NOMO-1 treated with dmso at 0.1 percent for 144 hours (cell line): ENCODE data around the gene PID1.

ENCODE experiments used
- DNase-seq: peaks from one replicate; lab custom pipeline; 2025; ENCODE audit not compliant: unreplicated experiment; lab: John Stamatoyannopoulos, UW

PID1 gene

GRCh38 chr2:229261599-229261998 is 9.5 kb downstream of the PID1 start:
- DNase-seq: no peak

- DNase-seq: no peak
These were observed 10.0 kb downstream of the PID1 start for GRCh38 chr2:229261076-229261475.

DNA sequence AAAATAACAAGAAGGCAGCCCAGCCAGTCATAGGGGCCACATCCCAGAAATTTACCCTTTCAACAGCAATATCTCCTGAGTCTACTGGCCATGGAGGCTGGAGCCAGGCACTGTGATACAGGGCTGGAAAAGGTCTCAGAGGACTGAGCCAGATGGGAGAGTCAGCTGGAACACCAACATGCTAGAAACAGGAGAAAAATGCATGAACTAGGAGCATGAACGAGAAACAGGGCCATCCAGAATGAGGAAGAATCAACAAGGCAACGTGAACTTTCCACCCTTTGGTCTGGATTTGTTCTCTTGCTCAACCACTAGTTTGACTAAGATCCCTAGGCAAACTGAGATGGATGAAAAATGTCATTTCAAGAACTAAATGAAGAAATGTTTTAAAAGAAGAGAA is 13.1 kb downstream of the PID1 start:
- no peak for DNase-seq

GRCh38 chr2:229256376-229256775 is 14.7 kb downstream of the PID1 start:
- no peak for DNase-seq

DNA sequence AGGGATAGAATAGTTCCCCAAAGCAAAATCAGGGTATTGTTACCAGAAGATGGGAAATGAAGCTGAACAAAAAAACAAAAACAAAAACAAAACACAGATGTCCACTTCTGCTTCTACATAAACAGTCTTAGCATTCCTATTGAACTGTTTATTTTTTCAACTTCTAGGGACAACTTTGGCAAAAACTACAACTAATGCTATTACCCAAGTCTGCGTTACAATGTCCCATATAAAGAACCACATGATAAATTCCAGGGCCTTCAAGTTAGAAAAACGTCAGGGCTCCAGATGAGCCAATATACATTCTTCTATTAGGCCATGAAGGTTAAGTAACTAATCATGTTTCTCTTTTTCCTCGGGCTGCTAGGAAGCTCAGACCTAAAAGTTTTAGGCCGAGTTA is 16.9 kb downstream of the PID1 start:
- no peak for DNase-seq

GRCh38 chr2:229252996-229253395 is 18.1 kb downstream of the PID1 start:
- DNase-seq: no peak

- DNase-seq: no peak
These were observed 18.8 kb downstream of the PID1 start for GRCh38 chr2:229252280-229252679.

DNA sequence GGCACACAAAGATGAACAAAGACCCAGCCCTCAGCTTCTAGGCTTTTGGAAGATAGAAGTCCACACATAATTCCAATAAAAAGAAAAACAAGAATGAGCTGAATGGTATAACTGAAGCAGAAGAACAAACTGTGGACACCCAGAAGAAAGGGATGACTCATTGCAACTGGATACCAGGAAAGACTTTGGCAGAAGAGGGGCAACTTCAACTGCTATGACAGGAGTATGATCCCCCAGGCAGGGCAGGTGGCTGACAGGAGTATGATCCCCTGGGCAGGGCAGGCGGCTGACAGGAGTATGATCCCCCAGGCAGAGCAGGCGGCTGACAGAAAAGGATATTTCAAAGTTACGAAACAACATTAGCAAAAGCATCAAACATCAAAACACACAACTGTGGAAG is 21.6 kb downstream of the PID1 start:
- no peak for DNase-seq

- DNase-seq: no peak
These were observed 24.8 kb downstream of the PID1 start for GRCh38 chr2:229246334-229246733.

DNA sequence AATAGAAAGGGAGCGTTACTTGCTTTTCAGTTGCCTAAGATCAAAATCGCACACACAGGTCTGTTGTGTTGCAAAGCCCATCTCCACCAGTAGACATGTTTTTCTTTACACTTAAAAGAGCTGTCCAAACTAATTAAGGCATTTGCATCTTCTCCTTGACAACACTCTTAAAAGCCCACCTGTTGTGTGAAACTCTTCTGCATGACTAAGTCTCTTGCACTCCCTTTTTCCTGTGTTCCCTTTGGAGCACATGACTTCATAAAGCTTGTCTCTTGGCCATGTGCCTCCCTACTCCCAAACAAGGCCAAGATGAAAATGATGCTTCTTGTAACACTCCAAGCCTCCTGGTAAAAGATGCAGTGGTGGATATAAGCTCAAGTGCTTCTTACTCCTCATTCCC is 26.1 kb downstream of the PID1 start:
- DNase-seq: no peak

- DNase-seq: no peak
These were observed 27.1 kb downstream of the PID1 start for GRCh38 chr2:229243890-229244560.

DNA sequence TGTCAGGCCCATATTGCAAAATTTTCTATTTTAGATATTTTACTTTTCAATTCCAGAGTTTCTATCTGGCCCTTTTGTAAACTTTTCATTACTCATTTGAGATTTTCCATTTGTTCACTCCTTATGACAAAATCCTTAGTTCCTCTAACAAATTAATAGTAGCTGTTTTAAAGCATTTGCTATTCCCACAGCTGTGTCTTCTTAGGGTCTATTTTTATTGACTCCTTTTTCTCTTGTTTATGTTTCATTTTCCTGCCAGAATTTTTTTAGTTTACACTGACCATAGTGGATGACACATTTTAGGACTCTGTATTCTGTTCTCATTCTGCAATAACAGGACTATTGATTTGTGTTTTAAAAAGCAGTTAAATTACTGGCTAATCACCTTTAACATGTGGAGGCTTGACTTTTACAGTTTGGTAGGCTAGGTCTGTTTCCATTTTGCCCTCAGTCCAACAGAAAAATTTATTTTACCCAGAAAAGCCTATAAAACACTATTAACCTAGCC is 30.0 kb downstream of the PID1 start:
- DNase-seq: no peak

GRCh38 chr2:229239021-229239420 is 32.1 kb downstream of the PID1 start:
- no peak for DNase-seq

DNA sequence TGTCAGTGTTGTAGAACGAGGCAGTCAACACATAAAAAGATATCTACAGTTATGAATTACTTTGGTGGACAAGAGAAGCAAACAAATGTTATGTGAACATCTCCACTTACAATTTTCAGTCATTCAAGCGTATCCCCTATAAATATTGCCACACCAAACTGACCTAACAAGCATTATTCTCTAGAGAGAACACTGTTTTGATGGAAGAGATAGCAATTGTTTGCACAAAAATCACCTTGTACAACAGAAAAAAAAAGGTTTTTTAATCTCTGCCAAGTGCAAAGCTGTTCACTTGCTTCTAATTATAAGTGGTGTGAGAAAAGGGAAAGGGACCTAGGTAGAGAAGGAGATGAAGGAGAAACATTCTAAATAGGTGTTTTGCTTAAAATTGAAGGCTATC is 33.8 kb downstream of the PID1 start:
- no peak for DNase-seq

GRCh38 chr2:229235131-229235914 is 35.8 kb downstream of the PID1 start:
- no peak for DNase-seq

DNA sequence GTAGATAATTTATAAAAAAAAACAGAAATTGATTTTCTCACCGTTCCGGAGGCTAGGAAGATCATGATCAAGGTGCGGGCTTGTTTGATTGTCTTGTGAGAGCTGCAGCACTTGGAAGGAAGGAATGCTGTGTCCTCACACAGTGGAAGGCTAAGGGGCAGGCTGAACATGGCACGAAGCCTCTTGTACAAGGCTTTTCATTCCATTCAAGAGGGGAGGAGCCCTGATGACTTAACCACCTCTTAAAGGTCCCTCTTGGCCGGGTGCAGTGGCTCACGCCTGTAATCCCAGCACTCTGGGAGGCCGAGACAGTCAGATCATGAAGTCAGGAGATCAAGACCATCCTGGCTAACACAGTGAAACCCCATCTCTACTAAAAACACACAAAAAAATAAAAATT is 39.2 kb downstream of the PID1 start:
- no peak for DNase-seq

GRCh38 chr2:229231328-229231868 is 39.7 kb downstream of the PID1 start:
- no peak for DNase-seq

DNA sequence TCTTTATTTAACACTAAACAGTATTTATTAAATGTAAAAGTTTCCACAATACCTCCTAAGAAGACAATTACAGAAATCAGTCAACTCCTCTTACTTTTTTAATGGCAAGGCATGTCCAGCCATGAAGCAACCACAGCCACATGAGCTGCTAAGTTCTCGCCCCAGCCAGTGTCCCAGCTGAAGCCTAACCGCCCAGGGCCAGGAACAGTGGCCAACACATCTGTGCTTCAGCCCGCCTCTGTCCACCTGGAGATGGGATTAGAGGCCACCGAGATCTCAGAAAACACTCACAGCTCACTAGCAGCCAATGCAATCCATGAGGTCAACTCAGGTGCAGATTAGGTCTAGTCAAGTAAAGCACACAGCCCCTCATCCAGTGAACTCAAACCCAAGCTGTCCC is 40.2 kb downstream of the PID1 start:
- no peak for DNase-seq

DNA sequence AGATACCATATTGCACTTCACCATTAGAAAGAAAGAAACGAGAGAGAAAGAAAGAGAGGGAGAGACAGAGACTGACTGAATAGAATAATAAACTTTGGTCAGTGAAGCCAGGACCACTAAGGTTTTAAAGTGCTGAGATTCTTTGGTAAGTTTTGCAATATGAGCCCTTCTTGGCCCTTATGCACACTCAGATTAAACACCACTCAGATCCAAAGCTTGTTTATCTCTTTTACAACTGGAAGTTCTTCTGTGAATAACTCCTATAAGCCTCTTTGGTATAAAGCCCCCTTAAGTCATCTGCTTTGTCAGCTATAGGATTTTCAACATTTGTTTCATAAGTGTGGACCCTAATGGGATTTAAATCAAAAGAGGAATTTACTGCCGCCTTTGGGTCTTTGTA is 40.8 kb downstream of the PID1 start:
- DNase-seq: no peak

GRCh38 chr2:229226382-229226781 is 44.7 kb downstream of the PID1 start:
- DNase-seq: no peak

DNA sequence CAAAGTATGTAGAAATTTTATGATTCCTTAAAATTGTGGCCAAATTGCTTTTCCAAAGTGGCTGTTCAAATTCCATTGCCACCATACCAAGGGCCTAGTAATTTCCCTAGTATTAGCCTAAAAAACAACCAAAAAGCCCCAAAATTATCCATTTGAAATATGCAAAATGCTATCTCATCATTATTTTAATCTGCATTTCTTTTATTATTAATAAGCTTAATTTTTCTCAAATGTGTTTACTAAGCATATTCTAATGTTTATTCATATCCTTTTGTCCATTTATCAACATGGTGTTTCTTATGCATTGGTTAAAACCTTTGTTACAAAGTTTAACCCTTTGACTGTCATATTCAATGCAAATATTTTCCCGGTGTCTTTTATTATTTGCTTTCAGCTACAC is 48.0 kb downstream of the PID1 start:
- no peak for DNase-seq

DNA sequence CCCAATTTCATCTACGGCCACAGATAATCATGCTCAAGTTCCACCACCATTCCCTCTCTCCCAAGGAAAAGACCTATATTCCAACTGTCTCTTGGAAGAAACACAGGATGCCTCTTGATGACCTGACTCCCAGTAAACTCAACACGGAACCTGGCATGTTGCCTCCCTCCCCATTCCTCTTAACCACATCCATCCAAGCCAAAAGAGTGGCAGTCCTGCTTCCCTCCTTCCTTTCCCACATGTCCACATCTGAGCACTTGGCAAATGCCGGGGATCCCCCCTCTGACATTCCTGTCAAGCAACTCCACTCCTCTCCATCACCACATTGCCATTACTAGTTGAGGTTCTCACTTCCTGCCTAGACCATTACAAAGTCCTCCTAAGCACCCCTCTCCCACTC is 49.4 kb downstream of the PID1 start:
- DNase-seq: no peak
